Measurements from ENCODE around the gene SFT2D3.
A peak's percentile ranks its signal among the peaks of the same experiment; 100 is the strongest.

SFT2D3 gene, protein sequence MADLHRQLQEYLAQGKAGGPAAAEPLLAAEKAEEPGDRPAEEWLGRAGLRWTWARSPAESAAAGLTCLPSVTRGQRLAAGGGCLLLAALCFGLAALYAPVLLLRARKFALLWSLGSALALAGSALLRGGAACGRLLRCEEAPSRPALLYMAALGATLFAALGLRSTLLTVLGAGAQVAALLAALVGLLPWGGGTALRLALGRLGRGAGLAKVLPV

DNA sequence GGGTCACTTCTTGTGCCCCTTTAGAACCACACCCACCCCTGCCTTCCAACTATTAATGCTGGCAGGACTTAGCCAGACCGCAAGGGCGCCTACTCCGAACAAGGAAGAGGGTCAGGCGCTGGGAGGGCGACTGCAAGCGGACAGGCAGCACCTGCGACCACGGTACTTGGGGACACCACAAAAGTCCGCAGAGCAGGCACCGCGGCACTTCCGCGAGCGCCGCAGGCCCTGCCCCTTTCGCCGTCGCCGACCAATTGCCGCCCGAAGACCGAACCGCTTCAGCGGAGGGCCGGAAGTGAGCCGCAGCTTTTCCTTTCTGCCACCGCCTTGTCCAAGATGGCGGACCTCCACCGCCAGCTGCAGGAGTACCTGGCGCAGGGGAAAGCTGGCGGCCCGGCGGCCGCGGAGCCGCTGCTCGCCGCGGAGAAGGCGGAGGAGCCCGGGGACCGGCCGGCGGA lies at the start of gene SFT2D3:
SFT2D3 (plus strand) TSS at position 305 of the 458 bp plus-strand sequence; CDS start at position 337, 32 bp downstream.
- H3K27ac ChIP-seq: peak within 1 kb of the TSS; percentile 92
- peak; percentile 56 for DNase-seq (ENCODE audit: low read depth, low spot score)

DNA sequence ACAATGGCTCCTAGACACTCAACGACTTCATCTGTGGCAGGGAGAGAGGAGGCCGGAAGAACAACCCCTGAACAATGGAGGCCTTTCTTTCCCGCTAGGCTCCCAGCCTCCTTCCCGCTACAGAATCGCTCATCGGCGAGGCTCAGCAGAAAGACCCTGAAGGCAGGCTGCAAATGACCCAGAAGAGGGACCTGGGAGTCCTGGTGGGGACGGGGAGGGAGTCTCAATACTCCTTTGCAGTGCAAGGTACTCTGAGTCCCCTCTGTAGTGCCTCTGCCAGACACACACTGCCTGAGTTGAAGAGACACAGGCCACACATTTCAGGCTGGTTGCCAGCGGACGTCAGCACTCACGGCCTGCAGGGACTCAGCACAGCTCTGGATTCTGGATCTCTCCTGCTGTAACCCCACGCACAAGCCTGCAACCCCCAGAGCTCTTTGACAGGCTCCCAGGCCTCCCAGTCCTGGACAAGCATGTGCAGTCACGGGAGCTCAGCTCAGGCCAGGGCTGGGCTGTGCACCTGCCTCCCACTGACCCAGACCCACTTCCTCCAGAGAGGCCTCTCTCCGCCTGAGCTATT lies 49.2 kb upstream of the SFT2D3 start:
- DNase-seq (ENCODE audit: low read depth, low spot score): no peak
- no peak overlapping the region for H3K27ac ChIP-seq

DNA sequence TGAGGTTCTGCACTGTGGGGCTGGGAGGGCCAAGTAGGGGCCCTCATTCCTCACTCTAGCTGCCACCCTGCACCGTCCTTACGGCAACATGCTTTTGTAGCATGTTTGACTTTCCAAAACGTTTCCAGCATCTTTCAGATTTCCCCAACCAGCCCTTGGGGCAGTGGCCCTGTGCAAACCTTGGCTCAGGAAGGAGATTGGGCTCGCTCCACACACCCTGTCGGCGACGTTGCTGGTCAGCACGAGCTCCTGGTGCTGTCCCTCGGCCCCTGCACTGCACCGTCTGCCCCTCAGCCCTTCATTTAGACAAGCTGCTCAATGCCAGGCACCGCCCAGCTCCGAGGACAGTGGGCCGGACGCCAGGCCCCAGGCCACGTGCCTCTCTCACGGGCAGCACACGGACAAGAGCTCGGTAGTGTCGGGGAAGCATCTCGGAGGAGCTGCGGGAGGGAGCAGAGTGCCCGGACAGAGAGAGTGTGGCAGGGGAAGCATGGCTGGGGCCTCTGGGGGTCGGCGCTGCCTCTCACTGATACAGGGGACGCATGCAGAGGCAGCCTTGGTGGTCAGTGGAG lies 48.4 kb upstream of the SFT2D3 start:
- no peak for DNase-seq (ENCODE audit: low read depth, low spot score)
- H3K27ac ChIP-seq: no peak overlapping the region

DNA sequence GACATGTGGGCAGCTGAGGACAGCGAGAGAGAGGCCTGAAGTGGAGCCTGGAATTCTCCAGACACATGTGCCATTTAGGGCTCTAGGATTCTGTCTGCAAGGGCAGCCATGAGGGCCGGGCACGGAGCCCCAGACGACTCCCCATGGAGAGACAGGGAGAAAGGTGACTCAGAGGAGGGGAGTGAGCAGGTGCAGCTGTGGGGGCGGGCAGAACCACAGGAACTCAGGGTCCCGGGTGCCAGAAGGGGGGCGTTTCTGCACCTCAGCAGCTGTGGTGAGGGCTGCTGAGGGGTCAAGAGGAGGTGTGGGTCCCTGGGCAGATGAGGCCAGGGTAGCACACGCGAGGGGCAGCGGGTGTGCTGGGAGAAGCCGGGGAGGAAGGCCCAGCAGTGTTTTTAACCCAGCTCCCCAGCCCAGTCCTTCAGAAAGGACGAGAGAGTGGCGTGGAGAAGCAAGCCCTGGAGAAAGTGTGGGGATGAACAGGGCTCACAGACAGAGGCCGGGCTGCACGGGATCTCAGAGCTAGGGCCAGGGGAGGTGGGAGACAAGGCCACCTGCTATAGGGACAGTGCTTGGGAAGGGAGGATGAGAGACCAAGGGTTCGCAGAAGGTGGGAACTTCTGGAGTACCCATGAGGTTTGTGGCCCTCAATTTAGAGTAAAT lies 47.7 kb upstream of the SFT2D3 start:
- no peak for DNase-seq (ENCODE audit: low read depth, low spot score)
- no peak overlapping the region for H3K27ac ChIP-seq

DNA sequence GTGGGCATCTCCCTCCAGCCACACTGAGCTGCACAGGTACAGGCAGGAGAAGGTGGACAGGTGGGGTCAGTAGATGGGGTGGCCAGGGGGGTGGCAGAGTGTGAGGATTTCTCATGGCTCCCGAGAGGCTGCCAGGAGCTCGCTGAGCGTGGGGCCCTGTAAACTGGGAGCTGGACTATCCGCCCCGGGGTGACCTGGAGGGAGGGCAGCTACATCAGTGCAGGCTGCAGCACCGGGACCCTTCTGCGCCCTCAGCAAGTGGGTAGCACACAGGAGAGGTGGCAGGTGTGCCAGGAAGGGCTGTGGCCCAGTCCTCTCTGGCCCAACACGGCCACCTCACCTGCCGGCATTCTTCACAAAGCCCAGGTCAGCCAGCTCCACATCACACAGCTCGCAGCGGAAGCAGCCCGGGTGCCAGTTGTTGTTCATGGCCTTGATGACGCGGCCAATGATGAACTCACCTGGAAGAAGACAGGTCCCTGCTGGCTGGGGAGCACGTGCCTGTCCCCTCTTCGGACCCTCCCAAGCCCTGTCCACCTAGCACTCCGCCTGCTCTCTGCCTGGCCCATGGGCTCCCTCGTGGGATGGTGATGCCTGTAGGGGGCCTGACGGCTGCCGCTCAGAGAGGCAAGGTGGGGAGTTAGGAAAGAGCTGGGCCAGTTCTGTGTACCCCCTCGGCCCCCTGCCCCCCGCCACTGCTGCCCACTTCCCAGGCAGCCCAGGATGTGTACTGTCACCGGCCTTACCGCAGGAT lies 47.0 kb upstream of the SFT2D3 start:
- no peak overlapping the region for H3K27ac ChIP-seq
- no peak for DNase-seq (ENCODE audit: low read depth, low spot score)

DNA sequence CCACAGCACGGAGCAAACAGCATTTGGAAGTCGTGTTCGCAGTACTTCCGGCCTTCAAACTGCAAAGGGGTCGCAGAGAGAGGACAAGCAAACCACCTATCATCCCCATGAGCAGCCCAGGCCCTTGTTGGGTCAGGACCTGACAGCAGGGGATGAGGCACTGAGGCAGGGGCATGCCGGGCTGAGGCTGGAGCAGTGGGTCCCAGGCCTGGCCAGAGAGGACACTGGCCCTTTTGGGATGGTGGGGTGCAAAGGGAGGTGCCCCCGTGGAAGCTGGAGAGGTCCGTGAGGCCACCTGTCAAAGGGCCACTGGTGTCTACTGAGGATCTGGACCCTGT lies 46.5 kb upstream of the SFT2D3 start:
- no peak overlapping the region for H3K27ac ChIP-seq

DNA sequence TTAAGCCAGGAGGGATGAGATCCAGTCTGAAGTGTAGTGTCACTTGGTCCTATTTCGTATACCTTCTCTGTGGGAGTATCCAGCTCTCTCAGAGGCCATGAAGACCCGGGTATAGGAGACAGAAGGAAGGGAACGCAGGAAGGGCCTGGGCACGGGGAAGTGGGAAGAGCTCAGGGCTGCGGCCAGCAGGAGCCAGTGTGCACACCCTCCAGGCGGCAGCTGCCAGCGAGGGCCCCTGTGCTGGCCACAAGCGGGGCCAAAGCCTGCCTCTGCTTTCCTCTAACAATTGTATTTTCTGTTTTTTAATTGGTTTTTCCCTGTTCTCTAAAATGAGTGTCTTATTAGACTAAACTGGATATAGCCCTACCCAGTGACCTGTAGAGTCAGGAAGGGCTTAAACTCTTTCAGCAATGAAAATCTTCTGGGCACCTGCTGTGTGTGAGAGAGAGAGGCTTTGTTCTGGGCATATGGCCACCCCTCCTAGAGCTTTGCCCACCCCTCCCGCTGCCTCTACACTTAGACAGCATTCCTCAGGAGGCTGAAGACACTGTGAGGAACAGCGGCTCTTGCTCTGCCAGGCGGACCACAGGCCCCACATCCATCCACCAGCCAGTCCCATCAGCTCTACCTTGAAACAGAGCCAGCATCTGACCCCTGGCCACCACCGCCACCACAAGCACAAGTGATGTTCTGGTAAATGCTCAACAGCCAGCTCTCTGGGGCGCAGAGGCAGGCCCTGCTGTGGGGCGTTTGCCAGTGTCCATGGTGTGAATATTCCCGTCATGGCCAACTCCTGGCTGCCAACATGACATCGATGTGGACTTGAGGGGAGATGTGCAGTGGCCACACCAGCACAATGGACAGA lies 45.9 kb upstream of the SFT2D3 start:
- DNase-seq (ENCODE audit: low read depth, low spot score): no peak
- no peak overlapping the region for H3K27ac ChIP-seq

More for the DNA sequence above, 46.5 kb upstream of the SFT2D3 start:
- DNase-seq (ENCODE audit: low read depth, low spot score): no peak

DNA sequence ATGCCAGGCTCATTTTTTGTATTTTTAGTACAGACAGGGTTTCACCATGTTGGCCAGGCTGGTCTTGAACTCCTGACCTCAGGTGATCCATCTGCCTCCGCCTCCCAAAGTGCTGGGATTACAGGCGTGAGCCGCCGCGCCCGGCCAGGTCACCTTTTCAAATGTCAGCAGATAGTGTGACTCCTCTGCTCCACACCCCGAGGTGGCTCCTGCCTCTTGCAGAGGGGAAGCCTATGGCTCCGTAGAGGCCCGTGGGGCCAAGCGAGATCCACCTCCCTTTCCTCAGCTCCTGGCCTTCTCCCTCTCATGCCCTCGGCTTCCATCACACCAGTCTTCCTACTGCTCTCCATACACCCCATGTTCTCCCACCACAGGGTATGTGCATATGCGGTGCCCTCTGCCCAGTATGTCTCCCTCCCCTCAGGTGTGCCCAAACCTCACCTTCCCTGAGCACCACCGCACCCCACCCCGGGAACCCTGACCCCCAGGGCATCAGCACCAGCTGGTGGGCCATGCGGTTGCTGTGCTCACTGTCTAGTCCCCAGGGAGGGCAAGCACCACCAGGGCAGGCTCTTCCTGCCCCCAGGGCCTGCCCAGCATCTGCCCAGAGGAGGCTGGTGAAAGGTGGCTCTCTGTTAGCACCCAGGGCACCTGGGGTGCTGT lies 44.6 kb upstream of the SFT2D3 start:
- H3K27ac ChIP-seq: no peak overlapping the region
- no peak for DNase-seq (ENCODE audit: low read depth, low spot score)

DNA sequence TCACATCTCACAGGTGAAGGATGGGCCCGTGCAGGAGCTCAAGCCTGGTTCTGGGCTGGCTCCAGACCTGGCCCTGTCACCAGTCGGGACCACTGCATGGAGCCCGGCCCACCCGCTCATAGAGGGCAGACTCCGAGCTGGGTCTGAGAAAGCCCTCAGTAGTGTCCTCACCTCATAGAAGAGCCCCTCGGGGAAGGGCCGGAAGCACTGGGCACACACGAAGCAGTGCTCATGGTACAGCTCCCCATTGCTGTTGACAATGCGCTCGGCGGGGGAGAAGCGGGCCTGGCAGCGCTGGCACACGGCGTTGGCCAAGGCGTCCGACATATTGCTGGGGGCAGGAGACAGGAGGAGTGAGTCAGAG lies 44.1 kb upstream of the SFT2D3 start:
- no peak overlapping the region for H3K27ac ChIP-seq
- DNase-seq (ENCODE audit: low read depth, low spot score): no peak

DNA sequence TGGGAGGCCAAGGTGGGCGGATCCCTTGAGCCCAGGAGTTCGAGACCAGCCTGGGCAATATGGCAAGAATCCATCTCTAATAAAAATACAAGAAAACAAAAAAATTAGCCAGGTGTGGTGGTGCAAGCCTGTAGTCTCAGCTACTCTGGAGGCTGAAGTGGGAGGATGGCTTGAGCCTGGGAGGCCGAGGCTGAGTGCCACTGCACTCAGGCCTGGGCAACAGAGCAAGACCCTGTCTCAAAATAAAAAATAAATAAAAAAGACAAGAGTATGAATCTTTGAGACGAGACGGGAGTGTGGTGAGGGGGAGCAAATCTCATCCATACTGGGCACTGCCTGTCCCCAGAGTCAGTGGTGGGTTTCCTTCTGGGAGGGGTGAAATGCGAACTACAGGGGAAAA lies 43.2 kb upstream of the SFT2D3 start:
- H3K27ac ChIP-seq: no peak overlapping the region
- no peak for DNase-seq (ENCODE audit: low read depth, low spot score)

DNA sequence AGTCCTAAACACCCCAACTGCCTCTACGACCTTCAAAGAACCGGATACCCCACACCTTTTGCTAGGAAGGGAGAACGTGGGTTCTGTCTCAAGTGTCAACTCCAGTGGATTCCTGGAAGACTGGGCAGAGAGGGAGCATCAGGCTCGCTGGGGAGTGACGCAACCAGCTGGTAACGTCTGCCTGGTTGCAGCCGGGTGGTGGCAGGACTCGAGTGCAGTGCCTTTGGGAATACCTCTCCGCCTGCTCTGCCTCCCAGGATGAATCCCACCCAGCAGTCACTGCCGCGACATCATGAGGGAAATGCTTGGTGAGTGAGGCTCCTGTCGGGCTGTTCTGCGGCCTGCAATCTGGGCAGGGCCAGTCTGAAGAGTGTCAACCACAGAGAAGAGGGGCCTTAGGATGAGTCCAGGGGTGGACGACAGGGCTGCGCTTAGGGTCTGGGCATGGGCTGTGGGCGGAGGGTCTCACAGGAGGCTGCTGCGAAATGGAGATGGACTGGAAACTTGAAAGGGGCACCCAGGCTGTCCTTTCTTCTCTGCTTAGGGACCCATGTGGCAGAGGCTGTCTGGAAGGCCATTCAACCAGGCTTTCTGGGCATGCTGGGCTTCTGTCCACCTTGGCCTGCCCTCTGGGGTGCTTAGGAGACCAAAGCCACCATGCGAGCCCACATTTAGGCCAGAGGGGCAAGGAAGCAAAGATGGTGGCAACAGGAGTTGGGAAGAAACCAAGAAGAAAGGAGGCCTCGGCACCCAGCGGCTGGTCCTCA lies 42.5 kb upstream of the SFT2D3 start:
- no peak overlapping the region for H3K27ac ChIP-seq
- DNase-seq (ENCODE audit: low read depth, low spot score): no peak

DNA sequence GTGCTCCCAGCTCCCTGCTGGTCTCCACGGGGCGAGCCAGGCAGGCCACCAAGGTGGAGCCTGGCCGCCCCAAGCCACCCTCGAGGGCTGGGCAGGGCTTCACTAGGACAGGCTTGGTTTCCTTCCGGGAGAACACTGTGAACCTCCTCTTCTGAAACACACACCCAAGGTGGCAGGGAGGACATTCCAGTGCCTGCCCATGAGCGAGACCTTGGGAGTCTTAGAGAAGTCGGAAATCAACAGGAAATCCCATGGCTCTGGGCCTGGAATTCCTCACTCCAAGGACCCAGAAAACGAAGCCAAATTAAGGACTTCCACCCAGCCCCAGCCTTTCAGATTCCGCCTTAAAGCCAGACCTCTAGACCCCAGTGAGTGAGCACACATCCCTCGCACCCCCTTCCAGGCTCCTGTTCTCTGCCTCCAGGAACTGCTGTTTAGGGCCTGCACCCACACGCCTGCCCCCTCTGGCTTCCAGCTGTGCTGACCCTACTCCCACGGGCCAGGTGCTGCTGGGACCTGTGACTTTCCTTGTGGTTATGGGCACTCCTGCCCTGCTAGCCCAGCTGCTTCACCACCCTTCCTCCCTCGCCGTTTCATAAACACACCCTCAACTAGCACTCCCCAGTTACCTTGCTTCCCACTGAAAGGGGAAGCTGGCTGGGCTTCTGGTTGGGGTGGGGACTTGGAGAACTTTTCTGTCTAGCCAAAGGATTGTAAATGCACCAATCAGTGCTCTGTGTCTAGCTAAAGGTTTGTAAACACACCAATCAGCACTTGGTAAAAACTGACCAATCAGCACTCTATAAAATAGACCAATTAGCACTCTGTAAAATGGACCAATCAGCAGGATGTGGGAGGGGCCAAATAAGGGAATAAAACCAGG lies 41.6 kb upstream of the SFT2D3 start:
- H3K27ac ChIP-seq: no peak overlapping the region
- no peak for DNase-seq (ENCODE audit: low read depth, low spot score)

DNA sequence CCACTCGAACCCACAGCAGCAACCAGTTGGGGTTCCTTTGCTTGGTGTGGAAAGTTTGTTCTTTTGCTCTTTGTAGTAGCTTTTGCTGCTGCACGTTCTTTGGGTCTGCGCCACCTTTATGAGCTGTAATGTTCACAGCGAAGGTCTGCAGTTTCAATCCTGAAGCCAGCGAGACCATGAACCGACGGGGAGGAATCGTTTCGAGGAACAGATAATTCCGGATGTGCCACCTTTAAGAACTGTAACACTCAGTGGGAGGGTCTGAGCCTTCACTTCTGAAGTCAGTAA lies 41.1 kb upstream of the SFT2D3 start:
- H3K27ac ChIP-seq: no peak overlapping the region
- no peak for DNase-seq (ENCODE audit: low read depth, low spot score)

DNA sequence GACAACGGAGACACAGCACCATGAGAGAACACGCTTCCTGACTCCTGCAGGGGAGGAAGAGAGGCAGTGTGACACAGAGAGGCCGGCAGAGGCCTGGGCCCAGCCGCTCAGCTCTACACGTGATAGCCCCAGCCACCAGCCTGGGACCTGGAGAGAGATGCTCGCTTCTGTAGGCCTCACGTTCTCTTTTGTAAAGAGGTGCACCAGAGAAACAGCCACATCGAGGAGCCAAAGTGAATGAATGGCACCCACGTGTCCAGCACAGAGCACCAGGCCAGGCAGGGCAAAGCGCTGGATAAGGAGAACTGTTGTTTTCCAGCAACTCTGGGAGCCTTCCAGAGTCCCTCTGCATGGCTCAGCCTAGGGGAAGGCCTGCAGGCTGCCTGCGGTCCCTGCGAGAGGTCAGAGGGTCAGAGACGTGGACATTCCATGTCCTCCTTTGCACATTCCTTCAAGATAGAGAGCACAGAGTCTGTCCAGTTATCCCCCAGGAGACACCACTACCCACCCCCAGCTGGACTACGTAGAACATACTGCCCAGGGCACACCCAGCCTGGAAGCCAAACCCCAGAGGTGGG lies 40.1 kb upstream of the SFT2D3 start:
- no peak for DNase-seq (ENCODE audit: low read depth, low spot score)
- no peak overlapping the region for H3K27ac ChIP-seq

DNA sequence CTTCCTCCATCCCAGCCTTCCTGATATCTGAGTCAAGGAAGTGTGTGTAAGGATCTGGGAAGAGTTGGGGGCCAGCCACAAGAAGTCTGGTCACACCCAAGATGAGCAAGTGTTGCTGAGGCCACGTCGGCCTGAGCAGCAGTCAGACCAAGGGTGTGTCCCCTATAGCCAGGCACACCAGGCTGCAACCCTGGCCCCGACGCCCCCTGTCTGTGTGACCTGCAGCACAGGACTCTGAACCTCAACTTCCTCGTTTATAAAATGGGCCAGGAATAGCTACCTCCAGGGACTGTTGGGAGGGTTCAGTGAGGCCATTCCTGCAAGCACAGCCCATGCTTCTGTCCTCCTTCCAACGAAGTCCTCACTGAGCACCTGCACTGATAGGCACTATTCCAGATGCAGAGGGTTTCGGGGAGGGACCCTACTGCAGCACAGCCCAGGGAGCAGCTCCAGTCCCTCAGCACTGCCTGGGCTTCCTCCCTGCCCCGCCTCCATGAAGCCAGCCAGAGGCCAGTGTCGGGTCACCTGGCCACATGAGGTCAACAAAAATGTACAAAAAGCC lies 39.3 kb upstream of the SFT2D3 start:
- DNase-seq (ENCODE audit: low read depth, low spot score): no peak
- H3K27ac ChIP-seq: no peak overlapping the region

DNA sequence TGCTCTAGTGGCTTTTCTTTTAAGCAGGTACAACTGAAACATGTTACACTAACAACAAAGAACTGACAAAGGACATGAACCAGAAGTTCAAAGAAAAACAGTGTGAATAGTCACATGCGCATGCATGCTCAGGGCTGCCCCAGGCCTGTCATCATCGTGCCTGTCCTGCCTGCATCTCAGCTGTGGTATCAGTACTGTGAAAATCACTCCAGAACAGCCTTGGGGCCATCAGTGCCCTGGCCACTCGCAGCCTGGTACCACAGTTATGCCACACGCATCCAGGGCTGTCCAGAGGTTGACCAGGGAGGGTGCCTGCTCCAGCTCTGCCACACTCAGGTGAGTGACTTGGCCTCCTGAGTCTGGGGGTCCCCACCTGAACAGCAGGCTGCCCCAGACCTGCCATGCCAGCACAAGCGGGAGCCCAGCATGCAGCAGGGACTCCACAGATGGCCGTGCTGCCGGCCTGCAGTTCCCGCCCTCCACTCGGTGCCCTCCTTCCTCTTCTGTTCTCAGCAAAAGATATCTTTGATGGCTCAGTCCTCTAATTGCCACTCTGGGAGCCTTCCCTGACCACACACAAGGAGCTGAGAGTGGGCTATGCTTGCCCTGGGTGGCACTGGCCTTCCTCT lies 38.2 kb upstream of the SFT2D3 start:
- no peak for DNase-seq (ENCODE audit: low read depth, low spot score)
- H3K27ac ChIP-seq: no peak overlapping the region

DNA sequence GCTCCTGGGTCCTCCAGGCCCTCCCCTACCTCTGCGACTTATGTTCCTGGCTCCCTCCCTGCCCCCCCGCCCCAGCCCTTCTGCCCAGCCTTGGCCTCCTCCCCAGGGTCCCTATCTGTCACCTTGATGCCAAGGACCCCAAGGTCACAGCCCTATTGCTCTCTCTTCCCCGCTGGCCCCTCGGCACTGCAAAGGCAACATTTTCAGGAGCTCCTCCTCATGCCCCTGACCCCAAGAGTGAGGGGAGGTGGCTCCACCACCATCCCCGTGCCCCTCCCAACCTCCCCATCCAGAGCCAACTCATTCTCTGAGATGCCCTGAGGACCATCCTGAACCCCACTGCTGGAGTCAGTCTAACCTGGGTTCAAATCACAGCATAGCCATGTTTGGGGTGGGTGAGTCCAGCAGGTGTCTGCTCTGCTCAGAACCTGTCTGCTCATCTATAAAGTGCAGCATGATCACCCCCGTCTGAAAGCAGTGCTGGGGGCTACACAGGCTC lies 37.7 kb upstream of the SFT2D3 start:
- DNase-seq (ENCODE audit: low read depth, low spot score): no peak
- H3K27ac ChIP-seq: no peak overlapping the region
